IPS-20b (cell line): ENCODE measurements around the gene BMP7.

Source experiments
- H3K27ac ChIP-seq: one replicate; pipeline ENCODE4 v1.5.1; 2013; ENCODE audit warnings: low read length
- H3K27me3 ChIP-seq: 2 replicates; pipeline ENCODE4 v1.6.1; 2013; ENCODE audit warnings: mild to moderate bottlenecking, low read length, inconsistent platforms; ENCODE audit not compliant: insufficient read depth
- H3K36me3 ChIP-seq: 2 replicates; pipeline ENCODE4 v1.6.1; 2013; ENCODE audit warnings: low read depth, mild to moderate bottlenecking, inconsistent platforms, low read length, moderate library complexity; ENCODE audit not compliant: insufficient read depth
- H3K4me1 ChIP-seq: 2 replicates; pipeline ENCODE4 v1.6.1; 2013; ENCODE audit warnings: mild to moderate bottlenecking, control low read depth, inconsistent platforms, low read length, moderate library complexity; ENCODE audit not compliant: insufficient read depth
- H3K4me3 ChIP-seq: 2 replicates; pipeline ENCODE4 v1.5.1; 2013; ENCODE audit warnings: mild to moderate bottlenecking, low read length, inconsistent platforms
- H3K9ac ChIP-seq: 2 replicates; pipeline ENCODE4 v1.6.1; 2013; ENCODE audit warnings: low read depth, mild to moderate bottlenecking, inconsistent platforms, low read length, moderate library complexity
- H3K9me3 ChIP-seq: 2 replicates; pipeline ENCODE4 v1.6.1; 2013; ENCODE audit warnings: mild to moderate bottlenecking, low read depth, low read length, inconsistent platforms; ENCODE audit not compliant: insufficient read depth

The BMP7 gene

DNA sequence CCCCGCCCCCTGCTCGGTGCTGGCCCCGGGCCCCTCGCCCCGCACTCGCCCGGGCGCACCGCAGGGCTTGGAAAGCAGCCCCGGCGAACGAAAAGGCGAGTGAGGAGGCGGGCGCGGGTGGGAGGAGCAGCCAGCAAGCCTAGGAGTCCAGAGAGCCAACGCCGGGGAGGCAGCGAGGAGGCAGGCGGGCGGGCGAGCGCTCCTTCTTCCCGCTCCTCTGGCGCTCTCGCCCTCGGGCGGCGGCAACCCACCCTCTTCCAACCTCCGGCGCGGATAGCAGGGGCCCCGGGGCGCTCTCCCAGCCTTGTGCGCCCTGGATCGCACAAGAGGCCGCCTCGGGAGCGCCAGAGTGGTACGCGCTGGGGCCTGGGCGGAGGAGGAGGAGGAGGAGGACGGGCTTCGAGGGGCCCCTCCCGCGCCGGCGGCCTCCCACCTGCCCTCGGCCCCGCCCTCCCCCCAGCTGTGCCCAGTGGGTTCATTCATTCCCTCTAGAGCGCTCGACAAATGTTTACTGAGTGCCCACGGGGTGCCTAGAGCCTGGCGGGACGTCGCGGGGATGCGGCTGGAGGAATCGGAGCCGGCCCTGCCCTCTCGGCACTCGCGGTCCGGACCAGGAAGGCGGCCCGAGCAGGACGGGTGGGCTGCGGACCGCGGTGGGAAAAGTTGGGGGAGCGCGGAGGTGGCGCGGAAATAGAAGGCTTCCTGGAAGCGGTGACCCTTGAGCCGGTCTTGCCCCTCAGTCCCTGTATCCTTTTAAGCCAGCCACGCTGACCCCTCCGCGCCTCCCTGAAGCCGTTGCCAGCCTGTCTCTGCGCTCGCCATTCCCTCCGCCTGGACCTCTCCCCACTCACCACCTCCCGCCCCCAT lies at the start of gene BMP7:
Gene BMP7 (minus strand): TSS at position 351 of the 867 bp plus-strand sequence. CDS start 519 bp downstream, outside the sequence.
- H3K27me3 ChIP-seq = peaks cover 98% of the 10 kb centered on the region
- H3K4me3 ChIP-seq = peak within 1 kb of the TSS; percentile 75
- H3K4me1 ChIP-seq = peaks cover 48% of the 10 kb centered on the region; the same call in 1 of the 2 replicates
- H3K27ac ChIP-seq = no peak within 1 kb of the TSS
- H3K36me3 ChIP-seq = no peaks in the 10 kb centered on the region
- peak within 1 kb of the TSS; percentile 60; the same call in 1 of the 2 replicates for H3K9ac ChIP-seq
- H3K9me3 ChIP-seq = no peaks in the 10 kb centered on the region

- H3K27ac ChIP-seq = no peak overlapping the region
- no peaks in the 10 kb centered on the region for H3K27me3 ChIP-seq
- no peak overlapping the region for H3K4me3 ChIP-seq
- H3K9ac ChIP-seq = no peak overlapping the region
- H3K36me3 ChIP-seq = no peaks in the 10 kb centered on the region
- no peaks in the 10 kb centered on the region for H3K4me1 ChIP-seq
- no peaks in the 10 kb centered on the region for H3K9me3 ChIP-seq
These were observed 49.6 kb upstream of the BMP7 start for GRCh38 chr20:57315976-57316480.

DNA sequence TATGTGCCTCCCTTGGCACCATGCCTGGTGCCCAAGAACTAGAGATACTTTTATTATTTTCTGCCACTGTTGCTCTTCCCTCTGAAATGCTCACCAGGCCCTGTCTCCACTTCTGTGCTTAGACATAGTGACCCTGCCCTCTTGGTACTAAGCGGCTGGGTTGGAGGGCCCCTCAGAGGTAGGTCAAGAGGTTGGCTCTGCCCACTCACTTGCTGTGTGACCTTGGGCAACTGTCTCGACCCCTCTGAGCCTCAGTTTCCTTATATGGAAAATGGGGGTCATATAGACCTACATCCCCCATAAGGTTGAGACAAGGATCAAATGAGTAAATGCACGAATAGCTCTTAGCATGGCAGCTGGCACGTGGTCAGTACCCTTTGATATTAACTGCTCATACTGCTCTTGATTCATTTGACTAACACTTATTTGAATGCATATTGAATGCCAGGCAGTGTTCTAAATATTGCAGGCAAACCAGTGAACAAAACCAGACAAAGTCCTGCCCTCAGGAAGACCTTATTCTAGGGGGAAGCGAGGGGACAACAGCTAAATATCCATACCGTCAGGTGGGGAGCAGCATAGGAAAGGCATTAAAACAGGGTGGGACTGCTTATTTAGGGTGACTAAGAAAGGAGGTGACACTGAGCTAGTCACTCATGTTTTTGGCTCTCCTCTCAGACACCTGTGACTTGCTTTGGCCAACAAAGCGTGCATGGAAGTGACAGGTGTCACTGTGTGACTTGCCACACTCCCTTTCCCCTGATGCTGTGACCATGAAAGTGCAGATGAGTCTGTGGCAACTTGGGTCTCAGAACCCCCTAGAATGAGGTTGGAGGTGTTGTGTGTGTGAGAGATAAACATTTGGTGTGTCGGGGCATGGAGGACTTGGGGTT lies 48.9 kb upstream of the BMP7 start:
- Histone ChIP-seq H3K27ac (no peak overlapping the region), H3K27me3 (no peaks in the 10 kb centered on the region), H3K4me3 (no peak overlapping the region), H3K4me1 (no peaks in the 10 kb centered on the region), H3K36me3 (no peaks in the 10 kb centered on the region), H3K9ac (no peak overlapping the region), H3K9me3 (no peaks in the 10 kb centered on the region)

- Histone ChIP-seq H3K27me3 (no peaks in the 10 kb centered on the region), H3K36me3 (no peaks in the 10 kb centered on the region), H3K9ac (no peak overlapping the region), H3K27ac (no peak overlapping the region), H3K9me3 (no peaks in the 10 kb centered on the region), H3K4me3 (no peak overlapping the region), H3K4me1 (no peaks in the 10 kb centered on the region)
These were observed 47.5 kb upstream of the BMP7 start for GRCh38 chr20:57313951-57314350.

GRCh38 chr20:57313230-57313629 lies 46.8 kb upstream of the BMP7 start:
- H3K27me3 ChIP-seq = no peaks in the 10 kb centered on the region
- no peak overlapping the region for H3K4me3 ChIP-seq
- no peaks in the 10 kb centered on the region for H3K36me3 ChIP-seq
- H3K9ac ChIP-seq = no peak overlapping the region
- no peaks in the 10 kb centered on the region for H3K9me3 ChIP-seq
- H3K27ac ChIP-seq = no peak overlapping the region
- H3K4me1 ChIP-seq = no peaks in the 10 kb centered on the region

GRCh38 chr20:57312138-57312537 lies 45.7 kb upstream of the BMP7 start:
- H3K27me3 ChIP-seq = no peaks in the 10 kb centered on the region
- H3K36me3 ChIP-seq = no peaks in the 10 kb centered on the region

GRCh38 chr20:57310821-57311514 lies 44.5 kb upstream of the BMP7 start:
- H3K36me3 ChIP-seq = no peaks in the 10 kb centered on the region
- H3K9me3 ChIP-seq = no peaks in the 10 kb centered on the region
- H3K4me3 ChIP-seq = no peak overlapping the region
- no peak overlapping the region for H3K9ac ChIP-seq
- no peaks in the 10 kb centered on the region for H3K27me3 ChIP-seq
- no peaks in the 10 kb centered on the region for H3K4me1 ChIP-seq
- H3K27ac ChIP-seq = no peak overlapping the region

More at GRCh38 chr20:57312138-57312537, 45.7 kb upstream of the BMP7 start:
- no peak overlapping the region for H3K4me3 ChIP-seq
- no peaks in the 10 kb centered on the region for H3K4me1 ChIP-seq
- H3K9me3 ChIP-seq = no peaks in the 10 kb centered on the region
- H3K27ac ChIP-seq = no peak overlapping the region
- no peak overlapping the region for H3K9ac ChIP-seq

GRCh38 chr20:57309544-57310115 lies 43.2 kb upstream of the BMP7 start:
- H3K9me3 ChIP-seq = no peaks in the 10 kb centered on the region
- no peaks in the 10 kb centered on the region; the same call in 1 of the 2 replicates for H3K27me3 ChIP-seq
- no peak overlapping the region for H3K27ac ChIP-seq
- H3K4me1 ChIP-seq = no peaks in the 10 kb centered on the region
- H3K9ac ChIP-seq = no peak overlapping the region
- H3K4me3 ChIP-seq = no peak overlapping the region
- H3K36me3 ChIP-seq = no peaks in the 10 kb centered on the region

DNA sequence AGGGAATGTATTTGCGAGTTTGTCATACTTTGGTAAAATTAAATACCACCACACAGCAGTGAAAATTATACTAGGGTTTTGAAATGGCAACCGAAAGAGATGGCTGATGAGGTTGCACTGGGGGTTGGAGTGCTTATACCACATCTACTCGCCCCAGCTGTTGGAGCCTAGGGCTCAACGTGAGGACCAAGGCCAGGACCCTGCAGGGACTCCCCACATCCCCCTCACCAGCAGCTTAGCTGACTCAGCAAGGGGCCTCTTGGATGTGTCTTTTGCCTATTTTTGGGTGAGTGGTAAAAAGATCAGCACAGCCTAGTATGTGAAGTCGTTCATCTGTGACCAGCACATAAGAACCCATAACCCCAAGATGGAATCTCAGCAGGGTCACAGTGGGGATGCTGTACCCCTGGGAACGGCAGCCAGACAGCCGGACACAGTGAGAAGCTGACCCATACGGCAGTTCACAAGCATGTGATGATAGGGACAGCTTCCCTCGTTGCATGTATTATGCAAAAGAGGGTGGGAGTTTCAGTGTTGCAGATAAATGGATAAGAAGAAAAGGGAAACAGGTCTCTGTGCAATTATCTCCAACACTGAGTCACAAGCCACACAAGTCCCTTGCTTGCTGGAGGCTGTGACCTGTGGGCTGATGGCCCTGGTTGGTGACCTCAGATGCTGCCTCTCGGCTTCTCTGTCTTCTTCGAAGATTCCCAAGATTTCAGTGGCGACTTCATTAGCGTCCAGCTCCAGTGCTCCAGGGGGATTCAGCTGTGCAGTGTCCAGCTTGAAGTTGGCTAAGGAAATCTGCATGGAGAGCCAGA lies 42.2 kb upstream of the BMP7 start:
- Histone ChIP-seq H3K9ac (no peak overlapping the region), H3K4me1 (no peaks in the 10 kb centered on the region), H3K36me3 (no peaks in the 10 kb centered on the region), H3K4me3 (no peak overlapping the region), H3K9me3 (no peaks in the 10 kb centered on the region), H3K27me3 (no peaks in the 10 kb centered on the region; the same call in 1 of the 2 replicates), H3K27ac (no peak overlapping the region)

DNA sequence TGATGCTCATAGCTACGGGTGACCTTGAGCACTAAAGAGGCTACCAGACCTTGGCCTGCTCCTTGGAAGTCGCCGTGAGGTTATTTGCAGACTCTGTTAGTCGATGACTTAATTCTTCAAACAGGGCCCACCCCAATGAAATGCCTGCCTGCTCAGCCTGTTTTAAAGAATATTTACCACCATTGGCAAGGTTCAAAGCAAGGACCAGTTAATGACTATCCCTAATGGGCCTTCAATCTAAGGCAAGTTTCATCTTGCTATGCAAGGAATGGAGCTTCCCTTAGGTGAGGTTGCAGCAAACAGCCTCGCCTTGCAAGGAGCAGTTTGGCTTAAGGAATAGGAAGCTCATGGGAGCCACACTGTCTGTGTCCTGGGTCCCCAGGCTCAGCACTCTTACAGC lies 40.3 kb upstream of the BMP7 start:
- H3K9ac ChIP-seq = no peak overlapping the region
- H3K4me1 ChIP-seq = no peaks in the 10 kb centered on the region
- H3K36me3 ChIP-seq = no peaks in the 10 kb centered on the region
- H3K4me3 ChIP-seq = no peak overlapping the region
- no peaks in the 10 kb centered on the region for H3K9me3 ChIP-seq
- H3K27me3 ChIP-seq = no peaks in the 10 kb centered on the region; the same call in 1 of the 2 replicates
- no peak overlapping the region for H3K27ac ChIP-seq
